Measurements from ENCODE around the gene PSMB5. TPM values are rescaled to one million over a fixed set of nuclear protein-coding genes. Genes with fewer than 3 reads are reported as not detected.

Gene PSMB5
- total and polyA plus RNA-seq, 2 of the 13 experiments (the other 11 are each of a cell fraction or from before 2014, with no cell fraction given), result 705 to 871 TPM

- TF ChIP-seq PAXIP1 (CRISPR knock-in tag; conservative IDR thresholded peaks at IDR 0.05) (peak; percentile 84), ZSCAN9 (CRISPR knock-in tag; IDR thresholded peaks at IDR 0.05; ENCODE audit: borderline replicate concordance) (peak; percentile 95), GZF1 (CRISPR knock-in tag; IDR thresholded peaks at IDR 0.05) (peak; percentile 93; the same call in 1 of the 2 replicates), YY1 (IDR thresholded peaks at IDR 0.05; ENCODE audit: insufficient read depth, insufficient replicate concordance, low read depth, low read length) (peak; percentile 94), RORA (CRISPR knock-in tag; IDR thresholded peaks at IDR 0.05) (no peak), ZNF501 (CRISPR knock-in tag; IDR thresholded peaks at IDR 0.05) (peak; percentile 100), ZNF674 (CRISPR knock-in tag; IDR thresholded peaks at IDR 0.05; ENCODE audit: low read depth) (peak; percentile 97; the same call in 1 of the 2 replicates), ZNF101 (CRISPR knock-in tag; IDR thresholded peaks at IDR 0.05; ENCODE audit: borderline replicate concordance, low read depth) (peak; percentile 23; the same call in 1 of the 2 replicates), ZBTB3 (CRISPR knock-in tag; IDR thresholded peaks at IDR 0.05; ENCODE audit: borderline replicate concordance, low read depth) (peak; percentile 85; the same call in 1 of the 2 replicates), EHMT2 (IDR thresholded peaks at IDR 0.05; ENCODE audit: borderline replicate concordance, low read depth, low read length) (no peak), ZNF34 (CRISPR knock-in tag; IDR thresholded peaks at IDR 0.05; ENCODE audit: borderline replicate concordance) (peak; percentile 96; the same call in 1 of the 2 replicates)
- TF ChIP-seq, protein P1, sequence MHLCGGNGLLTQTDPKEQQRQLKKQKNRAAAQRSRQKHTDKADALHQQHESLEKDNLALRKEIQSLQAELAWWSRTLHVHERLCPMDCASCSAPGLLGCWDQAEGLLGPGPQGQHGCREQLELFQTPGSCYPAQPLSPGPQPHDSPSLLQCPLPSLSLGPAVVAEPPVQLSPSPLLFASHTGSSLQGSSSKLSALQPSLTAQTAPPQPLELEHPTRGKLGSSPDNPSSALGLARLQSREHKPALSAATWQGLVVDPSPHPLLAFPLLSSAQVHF (CRISPR knock-in tag; IDR thresholded peaks at IDR 0.05), result peak; percentile 99
- TF ChIP-seq, protein P2, sequence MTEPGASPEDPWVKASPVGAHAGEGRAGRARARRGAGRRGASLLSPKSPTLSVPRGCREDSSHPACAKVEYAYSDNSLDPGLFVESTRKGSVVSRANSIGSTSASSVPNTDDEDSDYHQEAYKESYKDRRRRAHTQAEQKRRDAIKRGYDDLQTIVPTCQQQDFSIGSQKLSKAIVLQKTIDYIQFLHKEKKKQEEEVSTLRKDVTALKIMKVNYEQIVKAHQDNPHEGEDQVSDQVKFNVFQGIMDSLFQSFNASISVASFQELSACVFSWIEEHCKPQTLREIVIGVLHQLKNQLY (CRISPR knock-in tag; IDR thresholded peaks at IDR 0.05), result peak; percentile 64; the same call in 1 of the 2 replicates
- TF ChIP-seq, protein P3, sequence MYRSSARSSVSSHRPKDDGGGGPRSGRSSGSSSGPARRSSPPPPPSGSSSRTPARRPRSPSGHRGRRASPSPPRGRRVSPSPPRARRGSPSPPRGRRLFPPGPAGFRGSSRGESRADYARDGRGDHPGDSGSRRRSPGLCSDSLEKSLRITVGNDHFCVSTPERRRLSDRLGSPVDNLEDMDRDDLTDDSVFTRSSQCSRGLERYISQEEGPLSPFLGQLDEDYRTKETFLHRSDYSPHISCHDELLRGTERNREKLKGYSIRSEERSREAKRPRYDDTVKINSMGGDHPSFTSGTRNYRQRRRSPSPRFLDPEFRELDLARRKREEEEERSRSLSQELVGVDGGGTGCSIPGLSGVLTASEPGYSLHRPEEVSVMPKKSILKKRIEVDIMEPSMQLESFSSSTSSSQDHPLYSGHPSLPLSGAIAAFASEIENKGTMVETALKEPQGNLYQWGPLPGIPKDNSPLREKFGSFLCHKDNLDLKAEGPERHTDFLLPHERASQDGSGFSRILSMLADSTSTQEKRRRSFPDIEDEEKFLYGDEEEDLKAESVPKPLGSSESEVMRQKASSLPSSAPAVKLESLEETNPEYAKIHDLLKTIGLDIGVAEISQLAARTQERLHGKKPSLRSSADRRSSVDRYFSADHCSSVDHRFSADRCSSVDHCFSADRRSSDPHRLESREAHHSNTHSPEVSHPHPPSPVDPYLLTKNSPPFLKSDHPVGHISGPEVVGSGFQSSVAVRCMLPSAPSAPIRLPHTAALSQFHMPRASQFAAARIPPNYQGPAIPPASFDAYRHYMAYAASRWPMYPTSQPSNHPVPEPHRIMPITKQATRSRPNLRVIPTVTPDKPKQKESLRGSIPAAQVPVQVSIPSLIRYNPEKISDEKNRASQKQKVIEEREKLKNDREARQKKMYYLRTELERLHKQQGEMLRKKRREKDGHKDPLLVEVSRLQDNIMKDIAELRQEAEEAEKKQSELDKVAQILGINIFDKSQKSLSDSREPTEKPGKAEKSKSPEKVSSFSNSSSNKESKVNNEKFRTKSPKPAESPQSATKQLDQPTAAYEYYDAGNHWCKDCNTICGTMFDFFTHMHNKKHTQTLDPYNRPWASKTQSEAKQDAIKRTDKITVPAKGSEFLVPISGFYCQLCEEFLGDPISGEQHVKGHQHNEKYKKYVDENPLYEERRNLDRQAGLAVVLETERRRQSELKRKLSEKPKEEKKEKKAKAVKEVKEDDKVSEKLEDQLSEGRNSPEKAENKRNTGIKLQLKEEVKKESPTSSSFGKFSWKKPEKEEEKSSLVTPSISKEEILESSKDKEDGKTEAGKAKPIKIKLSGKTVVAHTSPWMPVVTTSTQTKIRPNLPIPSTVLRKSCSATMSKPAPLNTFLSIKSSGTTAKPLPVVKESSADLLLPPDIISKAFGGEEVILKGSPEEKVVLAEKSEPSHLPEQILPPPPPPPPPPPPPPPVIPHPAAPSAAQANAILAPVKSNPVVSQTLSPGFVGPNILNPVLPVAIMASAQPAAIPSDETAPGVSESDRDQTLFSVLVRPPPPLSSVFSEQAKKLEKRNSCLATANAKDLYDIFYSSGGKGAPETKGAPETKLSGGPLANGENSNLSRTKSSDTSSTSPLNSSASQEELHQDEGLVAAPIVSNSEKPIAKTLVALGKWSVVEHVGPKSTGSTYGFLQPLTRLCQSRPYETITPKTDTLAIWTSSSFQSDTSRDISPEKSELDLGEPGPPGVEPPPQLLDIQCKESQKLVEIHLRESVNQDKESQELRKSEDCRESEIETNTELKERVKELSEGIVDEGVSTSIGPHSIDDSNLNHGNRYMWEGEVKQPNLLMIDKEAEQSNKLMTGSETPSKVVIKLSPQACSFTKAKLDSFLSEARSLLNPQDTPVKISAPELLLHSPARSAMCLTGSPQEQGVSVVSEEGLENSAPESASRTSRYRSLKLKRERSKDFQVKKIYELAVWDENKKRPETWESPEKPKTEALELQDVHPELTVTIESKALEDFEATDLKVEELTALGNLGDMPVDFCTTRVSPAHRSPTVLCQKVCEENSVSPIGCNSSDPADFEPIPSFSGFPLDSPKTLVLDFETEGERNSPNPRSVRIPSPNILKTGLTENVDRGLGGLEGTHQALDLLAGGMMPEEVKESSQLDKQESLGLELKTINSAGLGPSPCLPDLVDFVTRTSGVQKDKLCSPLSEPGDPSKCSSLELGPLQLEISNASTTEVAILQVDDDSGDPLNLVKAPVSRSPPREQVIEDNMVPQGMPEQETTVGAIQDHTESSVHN (CRISPR knock-in tag; IDR thresholded peaks at IDR 0.05), result peak; percentile 77; the same call in 1 of the 2 replicates
Observed at GRCh38 chr14:23006544-23007419, 27.9 kb downstream of the PSMB5 start (continued).
